K562 (cell line): ENCODE results near the gene MMP28. TPM values are rescaled to one million over a fixed set of nuclear protein-coding genes. Genes with fewer than 3 reads are reported as not detected.

Experiments
- ARNT ChIP-seq, 2 experiments: fragments of 450-650 bp; IDR thresholded peaks; 2 replicates each; pipeline ENCODE4 v1.6.1; 2016; ENCODE audit warnings: mild to moderate bottlenecking in 1 of 2
- BRD9 ChIP-seq: fragments of 450-650 bp; IDR thresholded peaks from 2 replicates; pipeline ENCODE4 v1.6.1; 2018; ENCODE audit warnings: low read depth; ENCODE audit not compliant: partially characterized antibody
- CC2D1A ChIP-seq: fragments of 450-650 bp; IDR thresholded peaks from 2 replicates; pipeline ENCODE4 v1.6.1; 2017; ENCODE audit warnings: mild to moderate bottlenecking
- CTBP1 ChIP-seq: fragments of 450-650 bp; IDR thresholded peaks from 2 replicates; pipeline ENCODE4 v1.6.1; 2016; ENCODE audit warnings: borderline replicate concordance
- FOXK2 ChIP-seq, 2 experiments: fragments of 450-650 bp; IDR thresholded peaks in 1 of 2; conservative IDR thresholded peaks in 1 of 2; 2 replicates each; pipeline ENCODE4 v1.6.1; 2016; ENCODE audit warnings: low read depth in 2 of 2, mild to moderate bottlenecking in 1 of 2
- KDM4B ChIP-seq, 2 experiments: fragments of 450-650 bp in 1 of 2; sonication (generic) in 1 of 2; IDR thresholded peaks; 2 replicates each; pipeline ENCODE4 v1.6.1; 2016 to 2017; ENCODE audit warnings: borderline replicate concordance in 2 of 2, antibody characterized with exemption in 1 of 2, low read depth in 1 of 2, mild to moderate bottlenecking in 1 of 2
- NBN ChIP-seq: fragments of 450-650 bp; IDR thresholded peaks from 2 replicates; pipeline ENCODE4 v1.6.1; 2016; ENCODE audit warnings: low read depth, mild to moderate bottlenecking
- RAD21 ChIP-seq, 2 experiments: fragments of 250-450 bp in 1 of 2; fragments of 450-650 bp in 1 of 2; sonication (Bioruptor Pico) in 1 of 2; formaldehyde crosslinking in 1 of 2; IDR thresholded peaks in 1 of 2; conservative IDR thresholded peaks in 1 of 2; 2 replicates each; pipeline versions ENCODE4 v1.4.0 to v1.8.0; 2020 to 2022; ENCODE audit warnings: mild to moderate bottlenecking in 2 of 2, moderate library complexity in 1 of 2
- RB1 ChIP-seq: fragments of 450-650 bp; IDR thresholded peaks from 2 replicates; pipeline ENCODE4 v1.6.1; 2017; ENCODE audit warnings: low read depth, mild to moderate bottlenecking
- RFX1 ChIP-seq: fragments of 450-650 bp; IDR thresholded peaks from 2 replicates; pipeline ENCODE4 v1.6.1; 2016; ENCODE audit warnings: mild to moderate bottlenecking, moderate library complexity
- ZNF766 ChIP-seq: fragments of 200-800 bp; sonication (Bioruptor generic); conservative IDR thresholded peaks from 2 replicates; pipeline ENCODE4 v1.6.1; 2016; ENCODE audit warnings: missing genetic modification characterization, missing compliant biosample characterization
- polyA plus RNA-seq, 8 experiments: library from polyadenylated mRNA; depleted of rRNA in 4 of 8; stranded (reverse) in 5 of 8; unstranded in 3 of 8; fragments of >200 nt; fragmentation: Nextera tagmentation in 2 of 8; fragmentation: Illumina TruSeq in 1 of 8; extraction: Ambion mirVana in 2 of 8; extraction: Trizol in 1 of 8; gene quantifications; 2 replicates each; pipeline versions ENCODE4 v1.2.1 to v1.2.3, GENCODE V29; 2011 to 2014; ENCODE audit warnings: inconsistent platforms in 1 of 8, missing spikeins in 1 of 8
- total RNA-seq, 7 experiments: library from RNA; depleted of rRNA in 6 of 7; stranded (reverse); fragments of >200 nt in 6 of 7; fragmentation: Illumina TruSeq in 2 of 7; extraction: Trizol in 2 of 7; gene quantifications; 2 replicates each; pipeline versions ENCODE4 v1.2.1 to v1.2.3, GENCODE V29; 2011 to 2021; ENCODE audit warnings: low replicate concordance in 1 of 7
- TF ChIP-seq, protein P1 (sequence below): sonication (generic); formaldehyde crosslinking; IDR thresholded peaks from 2 replicates; pipeline ENCODE4 v1.8.0; 2023; ENCODE audit warnings: mild to moderate bottlenecking, missing genetic modification reagents
- TF ChIP-seq, protein P2 (sequence below), 2 experiments: fragments of 450-650 bp; formaldehyde crosslinking in 1 of 2; IDR thresholded peaks; 2 replicates each; pipeline versions ENCODE4 v1.4.0 to v1.6.1; 2014 to 2020; ENCODE audit warnings: mild to moderate bottlenecking in 2 of 2, borderline replicate concordance in 1 of 2, low read depth in 1 of 2
- TF ChIP-seq, protein P3 (sequence below): fragments of 250-450 bp; sonication (Bioruptor Pico); IDR thresholded peaks from 2 replicates; pipeline ENCODE4 v1.8.0; 2021; ENCODE audit warnings: moderate library complexity, mild to moderate bottlenecking, inconsistent platforms
- TF ChIP-seq, protein P4 (sequence below): fragments of 250-450 bp; sonication (Bioruptor Pico); IDR thresholded peaks from 2 replicates; pipeline ENCODE4 v1.9.0; 2021; ENCODE audit warnings: mild to moderate bottlenecking

MMP28 gene
- total and polyA plus RNA-seq, 9 of the 15 experiments (the other 6 are each of a cell fraction or from before 2014, with no cell fraction given): not detected

DNA sequence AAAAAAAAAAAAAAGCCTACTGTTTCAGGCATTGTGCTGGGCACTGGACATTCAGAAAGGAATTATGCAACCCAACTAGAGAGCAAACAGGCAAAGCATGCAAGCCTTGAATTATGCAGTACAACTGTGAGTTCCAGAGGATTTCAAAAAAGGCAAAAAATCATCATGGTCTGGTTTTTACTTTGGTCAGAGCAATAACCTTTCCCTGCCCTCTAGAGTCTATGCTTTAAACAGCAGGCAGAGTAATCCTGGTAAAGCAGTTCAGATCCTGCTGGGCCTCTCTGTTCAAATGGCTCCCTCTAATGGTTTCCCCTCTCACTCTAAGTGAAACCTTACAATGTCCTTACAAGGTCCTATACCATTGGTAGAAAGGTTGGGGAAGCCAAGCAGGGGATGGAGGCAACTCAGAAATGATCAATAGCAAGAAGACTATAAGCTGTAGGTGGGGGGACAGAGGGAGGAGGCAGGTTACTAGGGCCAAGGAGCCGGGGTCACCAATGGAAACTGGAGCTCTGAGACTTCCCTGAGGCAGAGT lies 9.3 kb upstream of the MMP28 start (continued):
- TF ChIP-seq, protein P1, sequence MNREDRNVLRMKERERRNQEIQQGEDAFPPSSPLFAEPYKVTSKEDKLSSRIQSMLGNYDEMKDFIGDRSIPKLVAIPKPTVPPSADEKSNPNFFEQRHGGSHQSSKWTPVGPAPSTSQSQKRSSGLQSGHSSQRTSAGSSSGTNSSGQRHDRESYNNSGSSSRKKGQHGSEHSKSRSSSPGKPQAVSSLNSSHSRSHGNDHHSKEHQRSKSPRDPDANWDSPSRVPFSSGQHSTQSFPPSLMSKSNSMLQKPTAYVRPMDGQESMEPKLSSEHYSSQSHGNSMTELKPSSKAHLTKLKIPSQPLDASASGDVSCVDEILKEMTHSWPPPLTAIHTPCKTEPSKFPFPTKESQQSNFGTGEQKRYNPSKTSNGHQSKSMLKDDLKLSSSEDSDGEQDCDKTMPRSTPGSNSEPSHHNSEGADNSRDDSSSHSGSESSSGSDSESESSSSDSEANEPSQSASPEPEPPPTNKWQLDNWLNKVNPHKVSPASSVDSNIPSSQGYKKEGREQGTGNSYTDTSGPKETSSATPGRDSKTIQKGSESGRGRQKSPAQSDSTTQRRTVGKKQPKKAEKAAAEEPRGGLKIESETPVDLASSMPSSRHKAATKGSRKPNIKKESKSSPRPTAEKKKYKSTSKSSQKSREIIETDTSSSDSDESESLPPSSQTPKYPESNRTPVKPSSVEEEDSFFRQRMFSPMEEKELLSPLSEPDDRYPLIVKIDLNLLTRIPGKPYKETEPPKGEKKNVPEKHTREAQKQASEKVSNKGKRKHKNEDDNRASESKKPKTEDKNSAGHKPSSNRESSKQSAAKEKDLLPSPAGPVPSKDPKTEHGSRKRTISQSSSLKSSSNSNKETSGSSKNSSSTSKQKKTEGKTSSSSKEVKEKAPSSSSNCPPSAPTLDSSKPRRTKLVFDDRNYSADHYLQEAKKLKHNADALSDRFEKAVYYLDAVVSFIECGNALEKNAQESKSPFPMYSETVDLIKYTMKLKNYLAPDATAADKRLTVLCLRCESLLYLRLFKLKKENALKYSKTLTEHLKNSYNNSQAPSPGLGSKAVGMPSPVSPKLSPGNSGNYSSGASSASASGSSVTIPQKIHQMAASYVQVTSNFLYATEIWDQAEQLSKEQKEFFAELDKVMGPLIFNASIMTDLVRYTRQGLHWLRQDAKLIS (CRISPR knock-in tag): no peak
- TF ChIP-seq CTBP1 (0 out of 2 replicates have a peak, but pooled peaks have one; percentile 34), CC2D1A (0 out of 2 replicates have a peak, but pooled peaks have one; percentile 65), NBN (0 out of 2 replicates have a peak, but pooled peaks have one; percentile 21), RAD21 (CRISPR knock-in tag; conservative IDR thresholded peaks at IDR 0.05 in 1 of 2, IDR thresholded peaks at IDR 0.05 in 1 of 2) (peak; percentile 74 to 94), ARNT (IDR thresholded peaks at IDR 0.05) (0 out of 4 replicates have a peak, but pooled peaks of 1 of the 2 experiments have one; percentile 50), ZNF766 (no peak), KDM4B (IDR thresholded peaks at IDR 0.05; ENCODE audit: borderline replicate concordance in 2 of 2, low read depth in 1 of 2) (no peak), RFX1 (no peak), BRD9 (peak; percentile 35), RB1 (peak; percentile 29; the same call in 1 of the 2 replicates), FOXK2 (conservative IDR thresholded peaks at IDR 0.05 in 1 of 2, IDR thresholded peaks at IDR 0.05 in 1 of 2; ENCODE audit: low read depth in 2 of 2) (0 out of 4 replicates have a peak, but pooled peaks of 1 of the 2 experiments have one; percentile 23)
- TF ChIP-seq, protein P2, sequence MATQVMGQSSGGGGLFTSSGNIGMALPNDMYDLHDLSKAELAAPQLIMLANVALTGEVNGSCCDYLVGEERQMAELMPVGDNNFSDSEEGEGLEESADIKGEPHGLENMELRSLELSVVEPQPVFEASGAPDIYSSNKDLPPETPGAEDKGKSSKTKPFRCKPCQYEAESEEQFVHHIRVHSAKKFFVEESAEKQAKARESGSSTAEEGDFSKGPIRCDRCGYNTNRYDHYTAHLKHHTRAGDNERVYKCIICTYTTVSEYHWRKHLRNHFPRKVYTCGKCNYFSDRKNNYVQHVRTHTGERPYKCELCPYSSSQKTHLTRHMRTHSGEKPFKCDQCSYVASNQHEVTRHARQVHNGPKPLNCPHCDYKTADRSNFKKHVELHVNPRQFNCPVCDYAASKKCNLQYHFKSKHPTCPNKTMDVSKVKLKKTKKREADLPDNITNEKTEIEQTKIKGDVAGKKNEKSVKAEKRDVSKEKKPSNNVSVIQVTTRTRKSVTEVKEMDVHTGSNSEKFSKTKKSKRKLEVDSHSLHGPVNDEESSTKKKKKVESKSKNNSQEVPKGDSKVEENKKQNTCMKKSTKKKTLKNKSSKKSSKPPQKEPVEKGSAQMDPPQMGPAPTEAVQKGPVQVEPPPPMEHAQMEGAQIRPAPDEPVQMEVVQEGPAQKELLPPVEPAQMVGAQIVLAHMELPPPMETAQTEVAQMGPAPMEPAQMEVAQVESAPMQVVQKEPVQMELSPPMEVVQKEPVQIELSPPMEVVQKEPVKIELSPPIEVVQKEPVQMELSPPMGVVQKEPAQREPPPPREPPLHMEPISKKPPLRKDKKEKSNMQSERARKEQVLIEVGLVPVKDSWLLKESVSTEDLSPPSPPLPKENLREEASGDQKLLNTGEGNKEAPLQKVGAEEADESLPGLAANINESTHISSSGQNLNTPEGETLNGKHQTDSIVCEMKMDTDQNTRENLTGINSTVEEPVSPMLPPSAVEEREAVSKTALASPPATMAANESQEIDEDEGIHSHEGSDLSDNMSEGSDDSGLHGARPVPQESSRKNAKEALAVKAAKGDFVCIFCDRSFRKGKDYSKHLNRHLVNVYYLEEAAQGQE (IDR thresholded peaks at IDR 0.05; ENCODE audit: borderline replicate concordance): peak; percentile 86
- TF ChIP-seq, protein P2 (CRISPR knock-in tag; IDR thresholded peaks at IDR 0.05; ENCODE audit: low read depth): no peak
- TF ChIP-seq, protein P3, sequence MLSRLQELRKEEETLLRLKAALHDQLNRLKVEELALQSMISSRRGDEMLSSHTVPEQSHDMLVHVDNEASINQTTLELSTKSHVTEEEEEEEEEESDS (CRISPR knock-in tag): no peak
- TF ChIP-seq, protein P4, sequence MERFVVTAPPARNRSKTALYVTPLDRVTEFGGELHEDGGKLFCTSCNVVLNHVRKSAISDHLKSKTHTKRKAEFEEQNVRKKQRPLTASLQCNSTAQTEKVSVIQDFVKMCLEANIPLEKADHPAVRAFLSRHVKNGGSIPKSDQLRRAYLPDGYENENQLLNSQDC: no peak
